HepG2 (cell line): ENCODE data around the gene STX10. TPM values are rescaled to one million over a fixed set of nuclear protein-coding genes. Genes with fewer than 3 reads are reported as not detected.

Experiments
- ELF3 ChIP-seq: IDR thresholded peaks from 2 replicates; pipeline ENCODE4 v1.6.1; 2016; ENCODE audit warnings: missing genetic modification reagents, missing compliant biosample characterization
- HCFC1 ChIP-seq: fragments of 150-350 bp; IDR thresholded peaks from 2 replicates; pipeline ENCODE4 v1.6.1; 2014; ENCODE audit warnings: low read depth, low read length
- HNRNPH1 ChIP-seq: fragments of 200-400 bp; formaldehyde crosslinking; optimal IDR thresholded peaks from 2 replicates; pipeline ENCODE3; 2017; ENCODE audit warnings: mild to moderate bottlenecking, low read depth, low read length
- KDM4B ChIP-seq: sonication (generic); formaldehyde crosslinking; IDR thresholded peaks from 2 replicates; pipeline ENCODE4 v1.4.0; 2020; ENCODE audit warnings: missing genetic modification reagents
- PCBP1 ChIP-seq: fragments of 200-400 bp; formaldehyde crosslinking; IDR thresholded peaks from 2 replicates; pipeline ENCODE4 v1.6.1; 2017; ENCODE audit warnings: mild to moderate bottlenecking, low read depth, low read length, borderline replicate concordance
- PCBP2 ChIP-seq: fragments of 200-400 bp; formaldehyde crosslinking; optimal IDR thresholded peaks from 2 replicates; pipeline ENCODE3; 2018; ENCODE audit warnings: low read length, low read depth; ENCODE audit not compliant: poor library complexity, severe bottlenecking
- PHF20 ChIP-seq: sonication (generic); formaldehyde crosslinking; IDR thresholded peaks from 2 replicates; pipeline ENCODE4 v1.5.0; 2020; ENCODE audit warnings: mild to moderate bottlenecking, missing genetic modification reagents
- SRSF1 ChIP-seq: fragments of 200-400 bp; formaldehyde crosslinking; optimal IDR thresholded peaks from 2 replicates; pipeline ENCODE3; 2017; ENCODE audit warnings: mild to moderate bottlenecking, low read depth, low read length, moderate library complexity
- TP53 ChIP-seq: sonication (generic); formaldehyde crosslinking; conservative IDR thresholded peaks from 2 replicates; pipeline ENCODE4 v1.4.0; 2020; ENCODE audit warnings: missing genetic modification reagents
- TSC22D2 ChIP-seq: sonication (generic); formaldehyde crosslinking; IDR thresholded peaks from 2 replicates; pipeline ENCODE4 v1.5.1; 2020; ENCODE audit warnings: missing genetic modification reagents, mild to moderate bottlenecking, borderline replicate concordance
- ZNF569 ChIP-seq: sonication (generic); formaldehyde crosslinking; IDR thresholded peaks from 2 replicates; pipeline ENCODE4 v1.5.0; 2020; ENCODE audit warnings: mild to moderate bottlenecking, missing genetic modification reagents, moderate library complexity, borderline replicate concordance
- ZNF607 ChIP-seq: sonication (generic); formaldehyde crosslinking; IDR thresholded peaks from 2 replicates; pipeline ENCODE4 v1.5.1; 2020; ENCODE audit warnings: missing genetic modification reagents, mild to moderate bottlenecking, borderline replicate concordance
- ZNF879 ChIP-seq: sonication (generic); formaldehyde crosslinking; IDR thresholded peaks from 2 replicates; pipeline ENCODE4 v1.8.1; 2023; ENCODE audit warnings: missing genetic modification reagents
- polyA plus RNA-seq, 8 experiments: library from polyadenylated mRNA; depleted of rRNA in 3 of 8; stranded (reverse) in 7 of 8; unstranded in 1 of 8; fragments of >200 nt; fragmentation: Illumina TruSeq in 4 of 8; extraction: Trizol in 4 of 8; gene quantifications; 2 replicates each; pipeline versions ENCODE4 v1.2.1 to v1.2.3, GENCODE V29; 2011 to 2016; ENCODE audit warnings: low read depth in 4 of 8, missing spikeins in 1 of 8, mixed read lengths in 1 of 8; ENCODE audit not compliant: insufficient read depth in 1 of 8
- total RNA-seq, 5 experiments: library from RNA; depleted of rRNA; stranded (reverse); fragments of >200 nt; fragmentation: Illumina TruSeq; extraction: Trizol; gene quantifications; 2 replicates each; pipeline ENCODE4 v1.2.3, GENCODE V29; 2016; ENCODE audit warnings: low read depth in 1 of 5
- TF ChIP-seq, protein P1 (sequence below): sonication (generic); formaldehyde crosslinking; IDR thresholded peaks from 2 replicates; pipeline ENCODE4 v1.5.0; 2020; ENCODE audit warnings: missing genetic modification reagents, mild to moderate bottlenecking, borderline replicate concordance
- TF ChIP-seq, protein P2 (sequence below): sonication (generic); formaldehyde crosslinking; IDR thresholded peaks from 2 replicates; pipeline ENCODE4 v1.4.0; 2020; ENCODE audit warnings: missing genetic modification reagents
- TF ChIP-seq, protein P3 (sequence below): sonication (generic); formaldehyde crosslinking; IDR thresholded peaks from one replicate; pipeline ENCODE4 v1.5.1; 2020; ENCODE audit warnings: mild to moderate bottlenecking, missing genetic modification reagents; ENCODE audit errors: not compliant biosample characterization
- TF ChIP-seq, protein P4 (sequence below): IDR thresholded peaks from 2 replicates; pipeline ENCODE4 v1.6.1; 2016; ENCODE audit warnings: missing compliant biosample characterization, missing genetic modification reagents, borderline replicate concordance

The STX10 gene
- total and polyA plus RNA-seq, 2 of the 13 experiments (the other 11 are each of a cell fraction or from before 2014, with no cell fraction given) = 47.9 to 66.4 TPM

DNA sequence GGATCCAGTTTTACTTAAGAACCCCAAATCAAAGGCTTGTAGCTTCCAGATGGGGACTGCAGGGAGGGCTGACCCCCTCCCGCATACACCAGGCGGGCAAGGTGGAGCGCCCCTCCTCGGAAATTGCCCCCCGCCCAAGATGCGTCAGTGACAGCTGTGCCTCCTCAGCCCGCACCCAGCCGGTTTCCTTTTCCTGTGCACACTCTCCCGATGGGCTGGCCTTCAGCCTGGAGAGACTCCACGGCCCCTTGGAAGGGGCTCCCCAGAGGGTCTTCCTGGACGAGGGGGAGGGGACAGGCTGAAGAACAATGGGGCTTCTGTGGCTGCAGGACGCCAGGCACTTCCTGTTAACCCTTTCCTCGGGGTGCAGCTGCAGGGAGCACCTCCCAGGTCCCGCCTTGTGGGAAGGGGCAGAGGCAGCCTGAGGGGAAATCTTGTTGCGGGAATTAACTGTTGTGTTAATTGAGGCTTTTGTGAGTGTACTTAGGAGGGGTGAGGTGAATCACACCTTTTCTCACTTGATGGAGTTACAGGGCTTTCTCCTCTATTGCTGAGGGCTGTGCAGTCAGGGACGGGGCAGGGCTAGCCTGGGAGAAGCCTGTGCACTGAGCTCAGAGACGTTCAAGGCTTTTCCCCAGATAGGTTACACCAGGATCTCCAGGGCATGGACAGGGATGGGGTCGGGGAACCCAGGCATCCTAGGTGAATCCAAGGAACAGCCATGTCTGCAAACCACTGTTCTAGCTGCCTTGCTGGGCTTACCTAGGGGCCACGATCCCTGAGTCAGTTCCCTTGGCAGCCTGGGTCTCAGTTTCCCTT lies 14.4 kb upstream of the STX10 start (continued):
- TF ChIP-seq PCBP1 = peak; percentile 89; the same call in 1 of the 2 replicates
- no peak for TF ChIP-seq PCBP2
- TF ChIP-seq KDM4B (CRISPR knock-in tag) = peak; percentile 85
- TF ChIP-seq, protein P1, sequence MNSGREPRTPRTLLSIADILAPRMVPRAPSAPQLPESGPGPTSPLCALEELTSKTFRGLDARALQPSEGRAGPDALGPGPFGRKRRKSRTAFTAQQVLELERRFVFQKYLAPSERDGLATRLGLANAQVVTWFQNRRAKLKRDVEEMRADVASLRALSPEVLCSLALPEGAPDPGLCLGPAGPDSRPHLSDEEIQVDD (CRISPR knock-in tag) = no peak
- peak; percentile 74; the same call in 1 of the 2 replicates for TF ChIP-seq ZNF607 (CRISPR knock-in tag)
- TF ChIP-seq, protein P2, sequence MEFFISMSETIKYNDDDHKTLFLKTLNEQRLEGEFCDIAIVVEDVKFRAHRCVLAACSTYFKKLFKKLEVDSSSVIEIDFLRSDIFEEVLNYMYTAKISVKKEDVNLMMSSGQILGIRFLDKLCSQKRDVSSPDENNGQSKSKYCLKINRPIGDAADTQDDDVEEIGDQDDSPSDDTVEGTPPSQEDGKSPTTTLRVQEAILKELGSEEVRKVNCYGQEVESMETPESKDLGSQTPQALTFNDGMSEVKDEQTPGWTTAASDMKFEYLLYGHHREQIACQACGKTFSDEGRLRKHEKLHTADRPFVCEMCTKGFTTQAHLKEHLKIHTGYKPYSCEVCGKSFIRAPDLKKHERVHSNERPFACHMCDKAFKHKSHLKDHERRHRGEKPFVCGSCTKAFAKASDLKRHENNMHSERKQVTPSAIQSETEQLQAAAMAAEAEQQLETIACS = no peak
- no peak for TF ChIP-seq HNRNPH1
- peak; percentile 65 for TF ChIP-seq PHF20 (CRISPR knock-in tag)
- no peak for TF ChIP-seq ZNF879 (CRISPR knock-in tag)
- peak; percentile 100 for TF ChIP-seq ELF3 (CRISPR knock-in tag)
- TF ChIP-seq, protein P3, sequence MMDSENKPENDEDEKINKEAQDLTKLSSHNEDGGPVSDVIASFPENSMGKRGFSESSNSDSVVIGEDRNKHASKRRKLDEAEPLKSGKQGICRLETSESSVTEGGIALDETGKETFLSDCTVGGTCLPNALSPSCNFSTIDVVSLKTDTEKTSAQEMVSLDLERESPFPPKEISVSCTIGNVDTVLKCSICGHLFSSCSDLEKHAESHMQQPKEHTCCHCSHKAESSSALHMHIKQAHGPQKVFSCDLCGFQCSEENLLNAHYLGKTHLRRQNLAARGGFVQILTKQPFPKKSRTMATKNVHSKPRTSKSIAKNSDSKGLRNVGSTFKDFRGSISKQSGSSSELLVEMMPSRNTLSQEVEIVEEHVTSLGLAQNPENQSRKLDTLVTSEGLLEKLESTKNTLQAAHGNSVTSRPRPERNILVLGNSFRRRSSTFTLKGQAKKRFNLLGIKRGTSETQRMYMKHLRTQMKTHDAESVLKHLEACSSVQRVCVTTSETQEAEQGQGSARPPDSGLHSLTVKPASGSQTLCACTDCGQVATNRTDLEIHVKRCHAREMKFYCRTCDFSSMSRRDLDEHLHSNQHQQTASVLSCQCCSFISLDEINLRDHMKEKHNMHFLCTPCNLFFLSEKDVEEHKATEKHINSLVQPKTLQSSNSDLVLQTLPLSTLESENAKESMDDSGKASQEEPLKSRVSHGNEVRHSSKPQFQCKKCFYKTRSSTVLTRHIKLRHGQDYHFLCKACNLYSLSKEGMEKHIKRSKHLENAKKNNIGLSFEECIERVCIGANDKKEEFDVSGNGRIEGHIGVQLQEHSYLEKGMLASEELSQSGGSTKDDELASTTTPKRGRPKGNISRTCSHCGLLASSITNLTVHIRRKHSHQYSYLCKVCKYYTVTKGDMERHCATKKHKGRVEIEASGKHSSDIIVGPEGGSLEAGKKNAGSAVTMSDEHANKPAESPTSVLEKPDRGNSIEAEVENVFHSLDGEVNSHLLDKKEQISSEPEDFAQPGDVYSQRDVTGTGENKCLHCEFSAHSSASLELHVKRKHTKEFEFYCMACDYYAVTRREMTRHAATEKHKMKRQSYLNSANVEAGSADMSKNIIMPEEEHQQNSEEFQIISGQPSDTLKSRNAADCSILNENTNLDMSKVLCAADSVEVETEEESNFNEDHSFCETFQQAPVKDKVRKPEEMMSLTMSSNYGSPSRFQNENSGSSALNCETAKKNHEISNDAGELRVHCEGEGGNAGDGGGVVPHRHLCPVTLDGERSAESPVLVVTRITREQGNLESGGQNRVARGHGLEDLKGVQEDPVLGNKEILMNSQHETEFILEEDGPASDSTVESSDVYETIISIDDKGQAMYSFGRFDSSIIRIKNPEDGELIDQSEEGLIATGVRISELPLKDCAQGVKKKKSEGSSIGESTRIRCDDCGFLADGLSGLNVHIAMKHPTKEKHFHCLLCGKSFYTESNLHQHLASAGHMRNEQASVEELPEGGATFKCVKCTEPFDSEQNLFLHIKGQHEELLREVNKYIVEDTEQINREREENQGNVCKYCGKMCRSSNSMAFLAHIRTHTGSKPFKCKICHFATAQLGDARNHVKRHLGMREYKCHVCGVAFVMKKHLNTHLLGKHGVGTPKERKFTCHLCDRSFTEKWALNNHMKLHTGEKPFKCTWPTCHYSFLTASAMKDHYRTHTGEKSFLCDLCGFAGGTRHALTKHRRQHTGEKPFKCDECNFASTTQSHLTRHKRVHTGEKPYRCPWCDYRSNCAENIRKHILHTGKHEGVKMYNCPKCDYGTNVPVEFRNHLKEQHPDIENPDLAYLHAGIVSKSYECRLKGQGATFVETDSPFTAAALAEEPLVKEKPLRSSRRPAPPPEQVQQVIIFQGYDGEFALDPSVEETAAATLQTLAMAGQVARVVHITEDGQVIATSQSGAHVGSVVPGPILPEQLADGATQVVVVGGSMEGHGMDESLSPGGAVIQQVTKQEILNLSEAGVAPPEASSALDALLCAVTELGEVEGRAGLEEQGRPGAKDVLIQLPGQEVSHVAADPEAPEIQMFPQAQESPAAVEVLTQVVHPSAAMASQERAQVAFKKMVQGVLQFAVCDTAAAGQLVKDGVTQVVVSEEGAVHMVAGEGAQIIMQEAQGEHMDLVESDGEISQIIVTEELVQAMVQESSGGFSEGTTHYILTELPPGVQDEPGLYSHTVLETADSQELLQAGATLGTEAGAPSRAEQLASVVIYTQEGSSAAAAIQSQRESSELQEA (CRISPR knock-in tag) = no peak
- TF ChIP-seq SRSF1 = peak; percentile 53
- TF ChIP-seq TP53 (CRISPR knock-in tag) = no peak
- TF ChIP-seq, protein P4, sequence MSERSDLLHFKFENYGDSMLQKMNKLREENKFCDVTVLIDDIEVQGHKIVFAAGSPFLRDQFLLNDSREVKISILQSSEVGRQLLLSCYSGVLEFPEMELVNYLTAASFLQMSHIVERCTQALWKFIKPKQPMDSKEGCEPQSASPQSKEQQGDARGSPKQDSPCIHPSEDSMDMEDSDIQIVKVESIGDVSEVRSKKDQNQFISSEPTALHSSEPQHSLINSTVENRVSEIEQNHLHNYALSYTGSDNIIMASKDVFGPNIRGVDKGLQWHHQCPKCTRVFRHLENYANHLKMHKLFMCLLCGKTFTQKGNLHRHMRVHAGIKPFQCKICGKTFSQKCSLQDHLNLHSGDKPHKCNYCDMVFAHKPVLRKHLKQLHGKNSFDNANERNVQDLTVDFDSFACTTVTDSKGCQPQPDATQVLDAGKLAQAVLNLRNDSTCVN (CRISPR knock-in tag) = no peak
- no peak for TF ChIP-seq ZNF569 (CRISPR knock-in tag)
- TF ChIP-seq HCFC1 = no peak
- TF ChIP-seq TSC22D2 = no peak
